Measurements from ENCODE around the gene SMYD4.
"Not testable (repeated sequence)": the region's sequence is repeated elsewhere in the genome, so short reads cannot be mapped to it uniquely, and the experiment has no call there.

SMYD4 gene

GRCh38 chr17:1829592-1830257 is at the start of gene SMYD4, which contains the start of gene RPA1:
TSS of gene SMYD4 (minus strand) at chr17:1829902. CDS start at chr17:1827994, 1,908 bp downstream.
TSS of gene RPA1 (plus strand) at chr17:1830005. CDS start at chr17:1830094, 89 bp downstream.
- DNase-seq = peak; percentile 90

GRCh38 chr17:1878419-1879121 is 48.9 kb upstream of the SMYD4 start:
- peak; percentile 24 for DNase-seq

- DNase-seq = no peak
Observed at GRCh38 chr17:1875597-1875996, 45.9 kb upstream of the SMYD4 start.

- no peak for DNase-seq
Observed at GRCh38 chr17:1873418-1873817, 43.7 kb upstream of the SMYD4 start.

- DNase-seq = no peak
Observed at GRCh38 chr17:1872976-1873375, 43.3 kb upstream of the SMYD4 start.

- DNase-seq = no peak
Observed at GRCh38 chr17:1872254-1872653, 42.6 kb upstream of the SMYD4 start.

- DNase-seq = peak; percentile 44
Observed at GRCh38 chr17:1871756-1872155, 42.1 kb upstream of the SMYD4 start.

GRCh38 chr17:1870592-1870991 is 40.9 kb upstream of the SMYD4 start:
- no peak for DNase-seq

GRCh38 chr17:1868090-1868489 is 38.4 kb upstream of the SMYD4 start:
- no peak for DNase-seq

- DNase-seq = no peak
Observed at GRCh38 chr17:1867307-1867706, 37.6 kb upstream of the SMYD4 start.

GRCh38 chr17:1865252-1866037 is 35.7 kb upstream of the SMYD4 start:
- DNase-seq = peak; percentile 59

GRCh38 chr17:1861391-1862010 is 31.8 kb upstream of the SMYD4 start:
- DNase-seq = no peak

GRCh38 chr17:1860978-1861377 is 31.3 kb upstream of the SMYD4 start:
- no peak for DNase-seq

- DNase-seq = not testable (repeated sequence)
Observed at GRCh38 chr17:1856462-1856861, 26.8 kb upstream of the SMYD4 start.

GRCh38 chr17:1853698-1854097 is 24.0 kb upstream of the SMYD4 start:
- no peak for DNase-seq

- DNase-seq = no peak
Observed at GRCh38 chr17:1852327-1852726, 22.6 kb upstream of the SMYD4 start.

- DNase-seq = no peak
Observed at GRCh38 chr17:1847191-1847590, 17.5 kb upstream of the SMYD4 start.

- no peak for DNase-seq
Observed at GRCh38 chr17:1843947-1844346, 14.2 kb upstream of the SMYD4 start.

GRCh38 chr17:1839516-1839915 is 9.8 kb upstream of the SMYD4 start:
- no peak for DNase-seq

- no peak for DNase-seq
Observed at GRCh38 chr17:1834380-1835149, 4.9 kb upstream of the SMYD4 start.

GRCh38 chr17:1830288-1830687 is 586 bp upstream of the SMYD4 start:
- peak; percentile 5 for DNase-seq

GRCh38 chr17:1829216-1829591 is 498 bp downstream of the SMYD4 start:
- no peak for DNase-seq
